K562 (cell line): ENCODE results near the gene TTC16. TPM values are rescaled to one million over a fixed set of nuclear protein-coding genes. Genes with fewer than 3 reads are reported as not detected.
A peak's percentile ranks its signal among the peaks of the same experiment; 100 is the strongest.

Source experiments
- ATAC-seq: fragments of 200-7000 bp; cut with Tn5 transposase; 3 replicates; pipeline ENCODE4 v1.9.1; 2020; ENCODE audit warnings: moderate library complexity
- BruUV-seq: library from RNA; stranded (reverse); fragments of 400-500 nt; replicated peaks from 2 replicates; lab custom pipeline; 2021; lab: Mats Ljungman, UMichigan
- CTCF ChIA-PET: fragments of 300-600 bp; formaldehyde crosslinking; extraction: SDS; loops from one replicate; lab custom pipeline; 2021; ENCODE audit warnings: low intra/inter-chr PET ratio; lab: Yijun Ruan, JAX
- POLR2A ChIA-PET: fragments of 300-600, 350-650 bp; sonication (Branson Sonifier 250); formaldehyde crosslinking; extraction: SDS; loops from one replicate; lab custom pipeline; 2021; ENCODE audit warnings: antibody characterized with exemption, inconsistent platforms; lab: Yijun Ruan, JAX
- DNase-seq, 4 experiments: peaks; one replicate each; pipeline versions ENCODE4 v3.0.0 to v3.0.0-alpha.2; 2011 to 2018; ENCODE audit warnings: low spot score in 3 of 4, mixed read lengths in 3 of 4; ENCODE audit errors: extremely low read depth in 1 of 4
- FAIRE-seq: peaks from 2 replicates; lab custom pipeline; 2011; peaks lifted over from hg19 to GRCh38; lab: Jason Lieb, UNC
- H2AFZ ChIP-seq: 2 replicates; pipeline ENCODE4 v1.6.0; 2011; ENCODE audit warnings: low read depth, low read length, control low read depth, inconsistent platforms
- H3K27ac ChIP-seq: fragments of 200-600 bp; 3 replicates; pipeline ENCODE4 v1.8.0; 2011; ENCODE audit warnings: low read depth, mild to moderate bottlenecking, control low read depth, inconsistent platforms, low read length, moderate library complexity, mixed read lengths; ENCODE audit errors: extremely low read depth
- H3K27me3 ChIP-seq, 2 experiments: fragments of 300-600 bp in 1 of 2; 2 replicates in 1 of 2; 3 replicates in 1 of 2; pipeline versions ENCODE4 v1.6.0 to v1.8.0; 2011; ENCODE audit warnings: inconsistent platforms in 2 of 2, low read length in 2 of 2, mild to moderate bottlenecking in 1 of 2, mixed read lengths in 1 of 2, moderate library complexity in 1 of 2; ENCODE audit not compliant: control insufficient read depth in 2 of 2, insufficient read depth in 2 of 2
- H3K36me3 ChIP-seq: fragments of 300-600 bp; 3 replicates; pipeline ENCODE4 v1.8.0; 2011; ENCODE audit warnings: mild to moderate bottlenecking, low read length, inconsistent platforms; ENCODE audit not compliant: control insufficient read depth, insufficient read depth
- H3K4me1 ChIP-seq, 2 experiments: fragments of 200-600 bp in 1 of 2; replicated peaks in 1 of 2; 2 replicates in 1 of 2; 3 replicates in 1 of 2; pipeline versions ENCODE4 v1.5.1 to v1.8.0; 2011; ENCODE audit warnings: inconsistent platforms in 2 of 2, low read length in 2 of 2, mild to moderate bottlenecking in 1 of 2, mixed read lengths in 1 of 2, moderate library complexity in 1 of 2; ENCODE audit not compliant: control insufficient read depth in 2 of 2, insufficient read depth in 2 of 2
- H3K4me2 ChIP-seq: 2 replicates; pipeline ENCODE4 v1.6.1; 2011; ENCODE audit warnings: low read length, control low read depth, inconsistent platforms, mixed read lengths; ENCODE audit not compliant: insufficient read depth
- H3K4me3 ChIP-seq: fragments of 200-600 bp; sonication (generic), shearing (Covaris generic); 2 replicates; pipeline ENCODE4 v1.5.1; 2016; ENCODE audit warnings: control low read depth, inconsistent platforms
- H3K79me2 ChIP-seq: fragments of 200-600 bp; 3 replicates; pipeline ENCODE4 v1.8.0; 2011; ENCODE audit warnings: low read length, inconsistent platforms; ENCODE audit not compliant: control insufficient read depth, insufficient read depth
- H3K9ac ChIP-seq, 2 experiments: 2 replicates each; pipeline versions ENCODE4 v1.6.0 to v1.6.1; 2011; ENCODE audit warnings: low read depth in 2 of 2, low read length in 2 of 2, control low read depth in 1 of 2, inconsistent platforms in 1 of 2, mild to moderate bottlenecking in 1 of 2, mixed read lengths in 1 of 2; ENCODE audit not compliant: insufficient read depth in 1 of 2
- H3K9me1 ChIP-seq: one replicate; pipeline ENCODE4 v1.6.0; 2011; ENCODE audit warnings: inconsistent platforms, mild to moderate bottlenecking, low read length, moderate library complexity; ENCODE audit not compliant: control insufficient read depth, insufficient read depth
- H3K9me3 ChIP-seq: replicated peaks from 2 replicates; pipeline ENCODE4 v1.5.1; 2011; ENCODE audit warnings: low read depth, low read length, inconsistent platforms; ENCODE audit not compliant: control insufficient read depth, insufficient read depth
- H4K20me1 ChIP-seq: replicated peaks from 2 replicates; pipeline ENCODE4 v1.6.1; 2011; ENCODE audit warnings: low read length, inconsistent platforms, mixed read lengths; ENCODE audit not compliant: control insufficient read depth, insufficient read depth
- ATF3 ChIP-seq, 2 experiments: fragments of 450-650 bp in 1 of 2; sonication (generic) in 1 of 2; formaldehyde crosslinking in 1 of 2; IDR thresholded peaks in 1 of 2; conservative IDR thresholded peaks in 1 of 2; 2 replicates each; pipeline versions ENCODE4 v1.6.1 to v1.8.1; 2016 to 2023; ENCODE audit warnings: mild to moderate bottlenecking in 2 of 2, moderate library complexity in 2 of 2, inconsistent platforms in 1 of 2, missing genetic modification reagents in 1 of 2
- WGBS: fragments of 100-300 bp; shearing (Covaris generic); methylation state at CpG from one replicate; pipeline ENCODE4 v1.1.6; 2016; ENCODE audit warnings: low coverage, mixed read lengths; ENCODE audit not compliant: insufficient coverage; ENCODE audit errors: missing lambda C conversion rate; 5-methylcytosine and 5-hydroxymethylcytosine counted together
- in situ Hi-C: fragments of 300-500 bp; cut with MboI; formaldehyde crosslinking; loops from 4 replicates; pipeline ENCODE4 v1.15.0; 2018; ENCODE audit warnings: inconsistent platforms, mixed read lengths
- intact Hi-C: fragments of 100-400 bp; cut with micrococcal nuclease; formaldehyde crosslinking; loops from 2 replicates; pipeline ENCODE4 v1.14.2; 2022
- polyA plus RNA-seq, 8 experiments: library from polyadenylated mRNA; depleted of rRNA in 4 of 8; stranded (reverse) in 5 of 8; unstranded in 3 of 8; fragments of >200 nt; fragmentation: Nextera tagmentation in 2 of 8; fragmentation: Illumina TruSeq in 1 of 8; extraction: Ambion mirVana in 2 of 8; extraction: Trizol in 1 of 8; gene quantifications; 2 replicates each; pipeline versions ENCODE4 v1.2.1 to v1.2.3, GENCODE V29; 2011 to 2014; ENCODE audit warnings: inconsistent platforms in 1 of 8, missing spikeins in 1 of 8
- total RNA-seq, 7 experiments: library from RNA; depleted of rRNA in 6 of 7; stranded (reverse); fragments of >200 nt in 6 of 7; fragmentation: Illumina TruSeq in 2 of 7; extraction: Trizol in 2 of 7; gene quantifications; 2 replicates each; pipeline versions ENCODE4 v1.2.1 to v1.2.3, GENCODE V29; 2011 to 2021; ENCODE audit warnings: low replicate concordance in 1 of 7
- TF ChIP-seq, protein P1 (sequence below): fragments of 250-450 bp; sonication (Bioruptor Pico); IDR thresholded peaks from 2 replicates; pipeline ENCODE4 v1.5.0; 2022; ENCODE audit warnings: mild to moderate bottlenecking

The TTC16 gene
- total and polyA plus RNA-seq, 9 of the 15 experiments (the other 6 are each of a cell fraction or from before 2014, with no cell fraction given): 0.11 TPM; not detected in 8

DNA sequence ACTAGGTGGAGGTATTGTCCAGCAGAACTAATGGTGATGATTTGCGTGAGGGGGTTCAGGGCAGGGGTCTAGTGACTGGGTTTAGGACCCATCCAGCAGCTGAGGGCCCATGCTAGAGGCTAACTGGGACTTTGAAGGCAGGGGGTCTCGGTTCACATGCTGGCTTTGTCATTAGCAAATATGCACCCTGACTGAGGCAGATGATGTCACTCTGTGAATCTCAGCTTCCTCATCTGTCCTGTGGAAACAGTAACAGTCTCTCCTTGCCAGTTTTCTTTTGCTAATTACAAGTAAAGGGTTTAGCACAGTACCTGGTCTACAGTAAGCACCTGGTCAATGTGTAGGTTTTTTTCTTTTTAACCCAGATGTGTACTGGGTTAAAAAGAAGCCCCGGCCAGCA is 57.4 kb downstream of the TTC16 start:
- peak; percentile 41; the same call in 1 of the 2 replicates for TF ChIP-seq ATF3 (IDR thresholded peaks at IDR 0.05)
- TF ChIP-seq ATF3 (CRISPR knock-in tag; conservative IDR thresholded peaks at IDR 0.05): no peak
- TF ChIP-seq, protein P1, sequence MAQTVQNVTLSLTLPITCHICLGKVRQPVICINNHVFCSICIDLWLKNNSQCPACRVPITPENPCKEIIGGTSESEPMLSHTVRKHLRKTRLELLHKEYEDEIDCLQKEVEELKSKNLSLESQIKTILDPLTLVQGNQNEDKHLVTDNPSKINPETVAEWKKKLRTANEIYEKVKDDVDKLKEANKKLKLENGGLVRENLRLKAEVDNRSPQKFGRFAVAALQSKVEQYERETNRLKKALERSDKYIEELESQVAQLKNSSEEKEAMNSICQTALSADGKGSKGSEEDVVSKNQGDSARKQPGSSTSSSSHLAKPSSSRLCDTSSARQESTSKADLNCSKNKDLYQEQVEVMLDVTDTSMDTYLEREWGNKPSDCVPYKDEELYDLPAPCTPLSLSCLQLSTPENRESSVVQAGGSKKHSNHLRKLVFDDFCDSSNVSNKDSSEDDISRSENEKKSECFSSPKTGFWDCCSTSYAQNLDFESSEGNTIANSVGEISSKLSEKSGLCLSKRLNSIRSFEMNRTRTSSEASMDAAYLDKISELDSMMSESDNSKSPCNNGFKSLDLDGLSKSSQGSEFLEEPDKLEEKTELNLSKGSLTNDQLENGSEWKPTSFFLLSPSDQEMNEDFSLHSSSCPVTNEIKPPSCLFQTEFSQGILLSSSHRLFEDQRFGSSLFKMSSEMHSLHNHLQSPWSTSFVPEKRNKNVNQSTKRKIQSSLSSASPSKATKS (CRISPR knock-in tag): no peak
- TF ChIP-seq, all 486 proteins: peak for 1
- H3K36me3 ChIP-seq: no peaks in the 10 kb centered on the region
- DNase-seq: no peak
- H3K4me1 ChIP-seq: peaks cover 29 to 36% of the 10 kb centered on the region in 2 experiments
- H3K9me1 ChIP-seq: no peaks in the 10 kb centered on the region
- H2AFZ ChIP-seq: no peak overlapping the region
- FAIRE-seq: no peak
- no peaks in the 10 kb centered on the region for H4K20me1 ChIP-seq
- no peaks in the 10 kb centered on the region for H3K79me2 ChIP-seq
- H3K4me3 ChIP-seq: no peak overlapping the region
- 52% methylated on average over 3 of the region's 3 CpGs for WGBS
- no peak overlapping the region for H3K27ac ChIP-seq
- no peak overlapping the region; a peak in 1 of 4 replicates for H3K9ac ChIP-seq
- H3K27me3 ChIP-seq: no peaks in the 10 kb centered on the region
- no peaks in the 10 kb centered on the region for H3K9me3 ChIP-seq
- ChIA-PET CTCF (no interaction called here), POLR2A (interaction anchor here (0.5 to 1.3 kb wide), 3 partner anchors 12 to 155 kb away, joined by 3 to 4 read pairs (median 3); partner anchors contain the start of gene CDK9)
- no peak overlapping the region for H3K4me2 ChIP-seq
- in situ Hi-C loops: loop anchor here (25.0 kb wide), 1 partner anchor 589 kb away; the partner anchor contains the start of gene URM1
- ATAC-seq: no peak
- intact Hi-C loops: no loop called here
- BruUV-seq: no TSS peak
